SIG-M5 (cell line): ENCODE measurements around the gene SH2D6.
"Not testable (repeated sequence)": the region's sequence is repeated elsewhere in the genome, so short reads cannot be mapped to it uniquely, and the experiment has no call there.

Source experiments
- DNase-seq: peaks from one replicate; lab custom pipeline; 2025; lab: John Stamatoyannopoulos, UW

Gene SH2D6

DNA sequence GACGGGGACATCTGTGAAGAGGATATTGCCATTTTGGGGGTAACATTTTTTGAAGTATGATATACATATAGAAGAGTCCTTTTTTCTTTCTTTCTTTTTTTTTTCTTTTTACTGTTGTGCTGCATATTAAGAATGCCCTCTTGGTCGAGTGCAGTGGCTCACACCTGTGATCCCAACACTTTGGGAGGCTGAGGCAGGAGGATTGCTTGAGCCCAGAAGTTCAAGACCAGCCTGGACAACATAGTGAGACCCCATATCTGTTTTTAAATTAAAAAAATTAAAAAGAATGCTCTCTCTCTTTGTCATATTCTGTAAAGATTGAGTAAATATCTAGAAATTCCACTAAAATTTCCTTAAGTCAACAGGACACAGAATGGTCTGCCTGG lies 3.6 kb downstream of the SH2D6 start:
- DNase-seq: no peak

GRCh38 chr2:85423525-85423924 lies 5.0 kb downstream of the SH2D6 start:
- no peak for DNase-seq

DNA sequence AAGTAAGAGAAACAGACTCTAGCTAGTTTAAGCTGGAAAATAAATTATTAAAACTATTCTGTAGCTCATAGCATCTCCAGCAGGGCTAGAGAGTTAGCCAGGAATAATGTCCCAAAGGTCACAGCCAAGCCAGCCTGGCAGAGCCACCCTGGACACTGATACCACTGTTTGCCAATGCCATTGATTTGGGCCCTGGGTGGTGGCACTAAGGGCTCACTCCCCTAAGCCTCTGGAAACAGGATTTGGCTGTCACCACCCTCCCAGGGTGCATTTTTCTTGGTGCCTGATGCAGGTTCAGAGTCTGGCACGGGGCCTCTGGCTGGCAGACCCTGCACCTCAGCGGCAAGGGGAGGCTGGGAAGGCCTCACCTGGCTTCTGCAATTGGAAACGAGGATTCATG lies 7.1 kb downstream of the SH2D6 start:
- DNase-seq: no peak

DNA sequence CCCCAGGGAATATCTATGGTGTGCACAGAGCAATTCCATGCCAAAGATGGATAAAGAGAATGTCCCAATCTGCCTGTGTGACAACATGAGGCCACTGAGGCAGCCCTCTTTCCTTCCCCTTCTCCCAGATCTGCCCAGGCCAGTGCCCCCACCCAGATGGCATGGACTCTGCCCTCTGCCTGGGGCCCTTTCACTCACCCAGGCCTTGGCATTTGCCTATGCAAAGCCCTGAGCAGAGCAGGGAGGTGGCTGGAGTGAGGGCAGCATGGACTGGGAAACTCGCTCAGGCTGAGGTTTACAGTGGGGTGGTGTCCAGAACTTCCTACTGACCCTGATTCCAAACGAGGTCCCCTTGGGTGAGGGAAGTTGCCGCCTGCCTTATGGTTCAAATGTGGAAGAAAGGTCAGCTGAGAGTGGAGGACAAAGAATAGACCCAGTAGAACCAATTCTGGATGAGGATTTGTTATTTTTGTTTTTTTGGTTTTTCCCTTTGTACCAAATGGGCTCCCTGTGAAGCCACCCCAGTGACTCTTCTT lies 8.9 kb downstream of the SH2D6 start:
- no peak for DNase-seq

DNA sequence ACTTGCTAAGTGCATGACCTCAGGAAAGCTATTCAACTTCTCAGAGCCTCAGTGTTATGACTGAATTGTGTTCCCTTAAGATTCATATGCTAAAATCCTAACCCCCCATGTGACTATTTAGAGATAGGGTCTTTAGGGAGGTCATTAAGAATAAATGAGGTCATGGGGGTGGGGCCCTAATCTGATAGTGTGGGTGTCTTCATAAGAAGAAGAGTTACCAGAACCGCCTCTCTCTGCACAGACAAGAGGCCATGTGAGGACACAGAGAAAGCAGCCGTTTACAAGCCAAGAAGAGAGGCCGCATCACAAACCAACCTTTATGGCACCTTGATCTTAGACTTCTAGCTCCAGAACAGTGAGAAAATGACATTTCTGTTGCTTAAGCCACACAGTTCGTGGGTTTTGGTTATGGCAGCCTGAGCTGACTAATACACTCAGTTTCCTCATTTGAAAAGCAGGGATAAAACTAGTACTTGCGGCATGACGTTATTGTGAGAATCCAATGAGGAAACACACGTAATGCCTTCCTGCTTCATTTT lies 9.9 kb downstream of the SH2D6 start:
- DNase-seq: peak; percentile 75

- DNase-seq: no peak
Measured at GRCh38 chr2:85429213-85429923, 10.9 kb downstream of the SH2D6 start.

DNA sequence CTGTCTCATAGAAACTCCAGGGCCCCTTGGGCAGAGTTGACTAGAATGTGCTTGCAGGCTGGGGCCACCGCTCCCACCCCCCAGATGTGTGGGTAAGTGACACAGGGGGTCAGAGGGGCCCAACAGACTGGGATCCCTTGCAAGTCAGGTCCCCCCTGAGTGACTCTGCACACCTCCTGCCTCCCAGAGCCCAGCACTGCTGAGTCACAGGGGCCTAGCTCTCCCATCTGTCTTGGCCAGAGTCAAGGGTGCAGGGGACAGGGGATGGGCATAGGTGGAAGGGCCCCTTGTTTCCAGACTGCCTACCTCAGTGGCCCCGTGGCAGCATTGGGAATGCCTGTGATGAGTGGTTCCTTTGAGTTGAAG lies 11.4 kb downstream of the SH2D6 start:
- no peak for DNase-seq

DNA sequence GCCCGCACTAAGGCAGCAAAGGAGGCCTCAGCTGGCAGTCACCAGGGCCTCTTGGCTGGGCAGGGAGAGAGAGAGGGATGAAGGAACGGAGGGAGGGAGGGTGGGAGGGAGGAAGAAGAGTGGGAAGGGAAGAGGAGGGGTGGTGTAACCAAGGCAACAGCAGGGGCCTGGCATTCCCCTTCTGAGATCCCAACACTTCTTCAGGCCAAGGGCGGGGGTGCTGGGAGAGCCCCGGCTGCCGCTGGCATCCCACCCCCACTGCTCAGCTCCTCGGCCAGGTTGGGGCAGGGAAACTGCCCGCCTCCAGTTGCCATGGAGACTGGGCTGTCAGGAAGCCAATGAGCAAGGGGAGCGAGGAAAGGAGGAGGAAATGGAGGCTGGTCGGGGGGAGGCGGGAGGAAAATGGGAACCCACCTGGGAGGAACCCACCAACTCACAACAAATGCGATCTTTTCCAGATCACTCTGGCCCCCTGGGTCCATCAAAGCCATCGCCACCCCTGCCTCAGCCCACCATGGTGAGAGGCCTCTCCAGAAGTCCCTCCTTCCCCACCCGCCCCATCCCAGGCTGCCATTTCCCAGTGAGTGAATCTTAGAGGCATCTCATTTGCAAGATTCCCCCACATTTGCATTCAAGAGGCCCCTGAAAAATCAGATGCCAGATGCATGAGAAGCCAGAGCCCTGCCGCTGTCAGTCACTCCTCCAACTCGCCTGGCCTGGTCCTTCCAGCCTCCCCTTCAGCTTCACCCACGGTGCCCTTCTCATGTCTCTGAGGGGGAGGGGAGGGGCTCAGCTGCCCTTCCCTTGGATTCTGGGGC lies 12.4 kb downstream of the SH2D6 start:
- no peak for DNase-seq

DNA sequence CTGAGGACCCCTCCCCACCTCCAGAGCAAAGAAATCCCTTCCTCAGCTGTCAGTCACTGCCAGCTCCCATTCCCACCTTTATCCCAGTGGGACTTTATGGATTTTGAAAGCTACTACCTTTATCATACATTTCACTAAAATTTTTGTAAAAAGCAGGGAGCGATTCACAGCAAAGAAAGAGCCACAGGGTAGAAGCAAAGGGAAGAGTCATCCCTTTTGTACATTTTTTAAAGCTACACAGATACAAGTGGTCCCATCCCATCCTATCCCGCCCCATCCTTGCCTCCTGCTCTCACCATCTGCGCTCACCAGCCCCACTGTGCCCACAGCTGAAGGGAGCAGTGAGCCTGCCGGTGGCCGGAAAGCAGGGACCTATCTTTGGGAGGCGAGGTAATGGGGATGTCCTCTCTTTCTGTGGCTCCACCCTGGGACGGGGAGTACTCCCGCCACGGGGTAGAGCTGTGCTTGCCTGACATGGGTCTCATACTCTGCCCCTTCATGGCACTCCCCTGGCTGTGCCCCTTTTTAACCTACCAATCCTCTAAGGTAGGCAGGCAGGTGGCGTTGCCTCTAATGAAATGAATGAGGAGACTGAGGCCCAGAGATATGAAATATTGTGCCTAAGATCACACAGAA lies 13.2 kb downstream of the SH2D6 start:
- no peak for DNase-seq

- DNase-seq: no peak
Measured at GRCh38 chr2:85433511-85434089, 15.1 kb downstream of the SH2D6 start.

DNA sequence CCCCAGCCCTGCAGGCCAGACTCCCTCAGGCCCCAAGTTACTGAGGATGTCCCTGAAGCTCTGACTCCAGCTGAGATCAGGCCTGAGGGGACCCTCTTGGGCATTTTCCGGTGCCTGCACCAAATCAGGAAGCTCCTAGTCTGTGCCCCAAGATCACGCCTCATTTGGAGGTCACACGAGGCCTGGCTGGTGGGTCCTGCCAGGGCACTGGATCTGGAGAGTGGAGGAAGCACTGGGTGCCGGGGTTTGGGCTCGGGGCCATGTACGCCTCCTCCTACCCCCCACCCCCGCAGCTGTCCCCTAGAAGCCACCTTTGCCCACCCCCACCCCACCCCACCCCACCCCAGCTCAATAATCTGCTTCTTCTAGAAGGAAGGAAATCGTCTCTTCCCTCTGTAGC lies 16.2 kb downstream of the SH2D6 start:
- no peak for DNase-seq

- no peak for DNase-seq
Measured at GRCh38 chr2:85435220-85435958, 16.9 kb downstream of the SH2D6 start.

GRCh38 chr2:85435981-85436835 lies 17.7 kb downstream of the SH2D6 start:
- no peak for DNase-seq

DNA sequence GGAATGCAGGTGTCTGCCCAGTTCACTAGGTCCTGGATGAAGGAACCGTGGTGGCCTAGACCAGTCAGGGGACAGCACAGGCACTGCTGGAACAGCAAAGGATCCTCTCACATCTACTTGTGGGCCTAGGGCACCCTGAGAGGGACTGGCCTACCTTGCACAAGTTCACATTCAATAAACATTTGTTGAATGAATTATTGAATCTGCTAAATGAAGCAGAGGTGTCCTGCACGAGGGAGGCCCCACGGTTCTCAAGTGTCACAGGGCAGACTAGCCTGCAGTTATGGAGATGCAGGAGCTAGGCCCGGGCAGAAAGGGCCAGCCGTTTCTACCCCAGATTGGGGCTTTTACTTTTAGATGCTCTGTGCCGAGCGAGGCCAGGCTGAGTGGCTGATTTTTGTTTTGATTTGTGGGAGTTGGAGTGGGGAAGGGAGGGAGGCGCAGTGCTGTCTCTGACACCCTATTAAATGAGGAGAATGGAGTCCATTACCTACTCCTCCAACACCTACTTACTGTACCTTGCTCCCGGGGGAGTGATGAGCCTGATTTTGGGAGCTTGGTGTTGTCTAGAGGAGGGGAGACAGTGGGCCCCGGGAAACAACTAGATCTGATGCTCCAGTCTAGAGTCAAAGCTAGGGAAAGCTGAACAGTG lies 18.4 kb downstream of the SH2D6 start:
- DNase-seq: no peak

DNA sequence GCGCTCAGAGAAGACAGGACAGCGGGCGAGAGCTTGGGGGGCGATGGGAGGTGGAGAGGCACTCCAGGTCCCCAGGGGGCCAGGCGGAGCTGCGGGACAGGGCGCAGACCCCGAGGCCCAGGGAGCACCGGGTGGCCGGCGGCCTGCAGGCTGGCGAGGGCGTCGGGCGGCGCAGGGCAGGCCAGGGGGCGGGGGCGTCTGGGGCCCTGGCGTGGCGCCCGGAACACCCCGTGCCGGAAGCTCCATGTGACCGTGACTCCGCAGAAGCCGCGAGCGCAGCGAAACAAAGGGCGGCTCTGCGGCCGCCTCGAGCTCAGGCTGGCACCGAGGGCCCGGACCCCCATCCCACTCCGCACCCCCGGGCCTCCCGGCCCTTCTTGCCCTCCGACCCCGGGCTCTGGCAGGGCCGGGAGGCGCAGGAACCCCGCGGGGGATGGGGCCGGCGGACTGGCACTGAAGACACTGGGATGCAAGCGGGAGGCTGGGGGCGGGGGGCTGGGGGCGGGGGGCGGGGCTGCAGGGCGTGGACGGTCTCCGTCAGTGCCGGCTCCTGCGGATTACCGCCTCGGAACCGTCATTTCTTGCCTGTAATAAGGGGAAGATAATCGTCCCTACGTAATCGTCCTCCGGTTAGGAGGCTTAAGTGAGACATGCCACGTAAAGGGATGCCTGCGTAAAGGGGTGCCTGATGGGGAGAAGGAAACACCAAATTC lies 19.1 kb downstream of the SH2D6 start:
- no peak for DNase-seq

DNA sequence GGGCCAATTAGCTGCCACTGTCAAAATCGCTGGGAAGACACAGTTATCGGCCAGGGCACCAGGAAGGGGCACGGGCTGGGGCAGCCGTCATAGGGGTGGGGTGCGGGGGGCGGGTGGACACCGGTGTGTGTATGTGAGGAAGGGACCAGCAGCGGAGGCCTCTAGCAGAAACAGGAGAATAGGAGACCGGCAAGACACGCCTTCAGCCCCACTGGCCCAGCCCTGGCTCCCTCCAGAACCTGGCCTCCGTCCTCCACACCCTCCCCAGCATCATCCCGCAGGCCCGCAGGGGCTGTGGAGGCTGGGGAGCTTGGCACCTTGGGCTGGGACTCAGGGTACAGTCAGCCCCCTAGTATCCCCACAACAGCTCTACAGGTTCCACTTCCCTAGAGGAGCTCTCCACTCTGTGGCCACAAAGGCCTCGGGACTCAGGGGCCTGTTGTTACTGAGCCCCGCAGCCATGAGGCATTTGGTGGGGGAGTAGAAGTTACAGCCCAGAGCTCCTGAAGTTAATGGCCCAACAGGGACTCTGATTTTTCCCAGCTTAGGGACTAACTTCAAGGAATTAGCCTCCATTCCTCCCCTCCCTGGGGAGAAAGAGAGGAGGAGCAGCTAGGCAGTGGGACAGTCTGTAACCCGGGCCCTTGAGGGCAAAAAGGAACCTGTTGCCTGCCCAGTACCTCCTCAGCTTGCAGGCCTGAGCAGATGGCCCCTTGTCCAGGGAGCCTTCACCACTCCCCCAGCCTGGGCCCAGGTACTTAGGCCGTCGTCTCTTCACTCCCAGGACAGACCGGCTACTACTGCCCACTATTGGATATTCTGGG lies 19.9 kb downstream of the SH2D6 start:
- no peak for DNase-seq

- no peak for DNase-seq
Measured at GRCh38 chr2:85439025-85439472, 20.5 kb downstream of the SH2D6 start.

- DNase-seq: not testable (repeated sequence)
Measured at GRCh38 chr2:85439569-85439968, 21.1 kb downstream of the SH2D6 start.
